Measurements from ENCODE around the gene ADAM12. TPM values are rescaled to one million over a fixed set of nuclear protein-coding genes. Genes with fewer than 3 reads are reported as not detected.
"Not testable (repeated sequence)": the region's sequence is repeated elsewhere in the genome, so short reads cannot be mapped to it uniquely, and the experiment has no call there.

ADAM12 gene
- total RNA-seq, 3 donors from 2014 or later (not counting 1 experiment from before 2014, with no cell fraction given), result 1.6 to 1.9 (median 1.8) TPM

GRCh38 chr10:125976960-125977605, 411.2 kb downstream of the ADAM12 start:
- H3K27me3 Mint-ChIP-seq (ENCODE audit: low read depth in 2 of 2), result peaks cover 12 to 20% of the 10 kb centered on the region in 2 donors
- H3K4me3 ChIP-seq (ENCODE audit: low read length), result no peak overlapping the region
- no peaks in the 10 kb centered on the region for H3K27me3 ChIP-seq (ENCODE audit: control insufficient read depth, insufficient read depth, low read length)
- intact Hi-C loops (cut with micrococcal nuclease), result no loop called here
- H3K4me3 Mint-ChIP-seq, result no peak overlapping the region
- TF ChIP-seq CTCF (IDR thresholded peaks at IDR 0.05), result no peak
- no peak overlapping the region for H3K27ac ChIP-seq (ENCODE audit: low read length)
- no peaks in the 10 kb centered on the region for H3K9me3 ChIP-seq (ENCODE audit: control insufficient read depth, insufficient read depth, low read length)
- H3K27ac Mint-ChIP-seq, result no peak overlapping the region
- H3K9me3 Mint-ChIP-seq, result no peaks in the 10 kb centered on the region
- ATAC-seq (no peak), DNase-seq (no peak)
- no peaks in the 10 kb centered on the region for H3K36me3 Mint-ChIP-seq
- WGBS (ENCODE audit: insufficient coverage), result 94% methylated on average over 6 of the region's 6 CpGs
- no peaks in the 10 kb centered on the region for H3K36me3 ChIP-seq (ENCODE audit: control insufficient read depth, insufficient read depth, low read length)
- no peaks in the 10 kb centered on the region for H3K4me1 ChIP-seq (ENCODE audit: control insufficient read depth, insufficient read depth, low read length)
- peaks cover 1% of the 10 kb centered on the region in 2 donors for H3K4me1 Mint-ChIP-seq

GRCh38 chr10:125970077-125970630, 418.1 kb downstream of the ADAM12 start:
- H3K9me3 Mint-ChIP-seq; H3K27me3 ChIP-seq (ENCODE audit: control insufficient read depth, insufficient read depth, low read length); H3K36me3 Mint-ChIP-seq; DNase-seq; H3K27ac Mint-ChIP-seq; H3K9me3 ChIP-seq (ENCODE audit: control insufficient read depth, insufficient read depth, low read length); ATAC-seq; H3K4me3 Mint-ChIP-seq; H3K4me1 ChIP-seq (ENCODE audit: control insufficient read depth, insufficient read depth, low read length); H3K27ac ChIP-seq (ENCODE audit: low read length); H3K4me1 Mint-ChIP-seq; H3K4me3 ChIP-seq (ENCODE audit: low read length); H3K36me3 ChIP-seq (ENCODE audit: control insufficient read depth, insufficient read depth, low read length); intact Hi-C loops (cut with micrococcal nuclease): not testable (repeated sequence)
- 93% methylated on average over 36 of the region's 36 CpGs for WGBS (ENCODE audit: insufficient coverage)
- peaks cover 12 to 16% of the 10 kb centered on the region in 2 donors for H3K27me3 Mint-ChIP-seq (ENCODE audit: low read depth in 2 of 2)

- TF ChIP-seq CTCF (IDR thresholded peaks at IDR 0.05), result no peak
- DNase-seq (no peak), ATAC-seq (no peak)
- Histone ChIP-seq H3K36me3 (ENCODE audit: control insufficient read depth, insufficient read depth, low read length) (no peaks in the 10 kb centered on the region), H3K27ac (ENCODE audit: low read length) (no peak overlapping the region), H3K4me1 (ENCODE audit: control insufficient read depth, insufficient read depth, low read length) (no peaks in the 10 kb centered on the region), H3K27me3 (ENCODE audit: control insufficient read depth, insufficient read depth, low read length) (no peaks in the 10 kb centered on the region), H3K9me3 (ENCODE audit: control insufficient read depth, insufficient read depth, low read length) (no peaks in the 10 kb centered on the region), H3K4me3 (ENCODE audit: low read length) (no peak overlapping the region)
- Mint-ChIP-seq H3K9me3 (no peaks in the 10 kb centered on the region), H3K27ac (no peak overlapping the region), H3K36me3 (no peaks in the 10 kb centered on the region), H3K4me3 (no peak overlapping the region), H3K4me1 (no peaks in the 10 kb centered on the region), H3K27me3 (ENCODE audit: low read depth in 2 of 2) (peaks cover 12 to 17% of the 10 kb centered on the region in 2 donors)
- intact Hi-C loops (cut with micrococcal nuclease), result no loop called here
- no CpG with 5 or more reads among the region's 1 CpG for WGBS (ENCODE audit: insufficient coverage)
These were observed 420.7 kb downstream of the ADAM12 start for GRCh38 chr10:125967533-125967932.

GRCh38 chr10:125964558-125964957, 423.7 kb downstream of the ADAM12 start:
- no peaks in the 10 kb centered on the region for H3K36me3 Mint-ChIP-seq
- TF ChIP-seq CTCF (IDR thresholded peaks at IDR 0.05), result no peak
- H3K4me3 Mint-ChIP-seq, result no peak overlapping the region
- Histone ChIP-seq H3K27me3 (ENCODE audit: control insufficient read depth, insufficient read depth, low read length) (no peaks in the 10 kb centered on the region), H3K9me3 (ENCODE audit: control insufficient read depth, insufficient read depth, low read length) (no peaks in the 10 kb centered on the region), H3K4me1 (ENCODE audit: control insufficient read depth, insufficient read depth, low read length) (no peaks in the 10 kb centered on the region), H3K27ac (ENCODE audit: low read length) (no peak overlapping the region), H3K36me3 (ENCODE audit: control insufficient read depth, insufficient read depth, low read length) (no peaks in the 10 kb centered on the region), H3K4me3 (ENCODE audit: low read length) (no peak overlapping the region)
- peaks cover 17 to 19% of the 10 kb centered on the region in 2 donors for H3K27me3 Mint-ChIP-seq (ENCODE audit: low read depth in 2 of 2)
- intact Hi-C loops (cut with micrococcal nuclease), result no loop called here
- no peaks in the 10 kb centered on the region for H3K4me1 Mint-ChIP-seq
- H3K9me3 Mint-ChIP-seq, result no peaks in the 10 kb centered on the region
- ATAC-seq, result no peak
- DNase-seq, result no peak
- WGBS (ENCODE audit: insufficient coverage), result 92% methylated on average over 2 of the region's 2 CpGs
- no peak overlapping the region for H3K27ac Mint-ChIP-seq
